Dedifferentiated amniotic fluid mesenchymal stem cell (primary cell): ENCODE data around the gene LTBR.

Experiments used
- DNase-seq: peaks from one replicate; pipeline ENCODE4 v3.0.0-alpha.2; 2016; ENCODE audit errors: extremely low spot score

The LTBR gene

GRCh38 chr12:6382982-6383381 is 980 bp upstream of the LTBR start:
- no peak for DNase-seq

DNA sequence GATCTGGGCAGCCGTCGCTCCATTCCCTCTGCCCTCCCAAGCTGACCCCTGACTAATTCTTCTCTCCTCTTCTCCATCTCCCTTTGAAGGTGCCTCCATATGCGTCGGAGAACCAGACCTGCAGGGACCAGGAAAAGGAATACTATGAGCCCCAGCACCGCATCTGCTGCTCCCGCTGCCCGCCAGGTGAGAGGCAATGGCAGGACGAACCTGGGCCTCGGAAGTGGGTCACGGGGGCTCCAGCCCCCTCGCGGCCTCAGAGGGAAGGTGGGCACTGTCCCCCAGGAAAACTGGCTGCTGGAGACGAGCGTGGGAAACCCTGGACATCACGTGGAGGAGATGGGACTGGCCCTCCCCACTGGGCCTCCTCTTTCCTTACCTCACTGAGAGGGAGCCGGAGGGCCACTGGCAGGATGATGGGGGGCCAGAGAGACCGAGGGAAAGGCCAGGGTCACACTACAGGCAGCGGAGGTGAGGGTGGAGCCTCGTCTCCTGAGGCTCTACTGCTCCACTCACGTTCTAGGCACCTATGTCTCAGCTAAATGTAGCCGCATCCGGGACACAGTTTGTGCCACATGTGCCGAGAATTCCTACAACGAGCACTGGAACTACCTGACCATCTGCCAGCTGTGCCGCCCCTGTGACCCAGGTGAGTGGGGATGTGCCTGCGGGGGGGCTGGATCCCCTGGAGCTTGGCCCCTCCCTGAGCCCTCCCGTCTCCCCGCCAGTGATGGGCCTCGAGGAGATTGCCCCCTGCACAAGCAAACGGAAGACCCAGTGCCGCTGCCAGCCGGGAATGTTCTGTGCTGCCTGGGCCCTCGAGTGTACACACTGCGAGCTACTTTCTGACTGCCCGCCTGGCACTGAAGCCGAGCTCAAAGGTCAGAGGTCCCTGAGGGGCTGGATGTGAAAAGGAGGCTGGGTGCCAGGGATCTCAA is 806 bp downstream of the LTBR start:
- no peak for DNase-seq

DNA sequence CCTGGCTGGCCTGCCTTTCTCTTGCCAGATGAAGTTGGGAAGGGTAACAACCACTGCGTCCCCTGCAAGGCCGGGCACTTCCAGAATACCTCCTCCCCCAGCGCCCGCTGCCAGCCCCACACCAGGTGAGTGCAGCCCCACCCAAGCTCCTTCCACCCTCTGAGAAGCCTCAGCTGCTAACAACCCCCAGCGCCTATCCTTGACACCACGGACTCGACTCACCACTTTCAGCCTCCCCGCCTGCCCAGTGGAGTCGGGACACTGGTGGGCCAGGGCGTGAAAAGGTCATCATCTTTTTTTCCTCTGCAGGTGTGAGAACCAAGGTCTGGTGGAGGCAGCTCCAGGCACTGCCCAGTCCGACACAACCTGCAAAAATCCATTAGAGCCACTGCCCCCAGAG is 2.1 kb downstream of the LTBR start:
- DNase-seq = no peak

DNA sequence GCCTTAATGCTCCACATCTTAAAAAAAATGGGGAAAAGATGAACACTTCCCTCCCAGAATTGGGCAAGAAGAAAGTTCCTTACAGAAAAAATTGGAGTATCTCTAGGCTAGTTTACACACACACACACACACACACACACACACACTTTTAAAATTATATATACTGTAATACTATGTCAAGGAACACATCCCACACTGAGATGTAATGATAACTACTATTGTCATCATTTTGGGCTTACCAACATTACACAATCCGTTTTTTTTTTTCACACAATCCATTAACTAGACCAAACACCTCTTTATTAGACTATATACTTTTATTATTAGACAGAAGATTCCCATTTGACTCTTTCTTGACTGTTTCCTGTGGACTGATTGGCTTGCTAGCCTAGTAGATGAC is 2.5 kb downstream of the LTBR start:
- no peak for DNase-seq

GRCh38 chr12:6387541-6387940 is 3.6 kb downstream of the LTBR start:
- no peak for DNase-seq

DNA sequence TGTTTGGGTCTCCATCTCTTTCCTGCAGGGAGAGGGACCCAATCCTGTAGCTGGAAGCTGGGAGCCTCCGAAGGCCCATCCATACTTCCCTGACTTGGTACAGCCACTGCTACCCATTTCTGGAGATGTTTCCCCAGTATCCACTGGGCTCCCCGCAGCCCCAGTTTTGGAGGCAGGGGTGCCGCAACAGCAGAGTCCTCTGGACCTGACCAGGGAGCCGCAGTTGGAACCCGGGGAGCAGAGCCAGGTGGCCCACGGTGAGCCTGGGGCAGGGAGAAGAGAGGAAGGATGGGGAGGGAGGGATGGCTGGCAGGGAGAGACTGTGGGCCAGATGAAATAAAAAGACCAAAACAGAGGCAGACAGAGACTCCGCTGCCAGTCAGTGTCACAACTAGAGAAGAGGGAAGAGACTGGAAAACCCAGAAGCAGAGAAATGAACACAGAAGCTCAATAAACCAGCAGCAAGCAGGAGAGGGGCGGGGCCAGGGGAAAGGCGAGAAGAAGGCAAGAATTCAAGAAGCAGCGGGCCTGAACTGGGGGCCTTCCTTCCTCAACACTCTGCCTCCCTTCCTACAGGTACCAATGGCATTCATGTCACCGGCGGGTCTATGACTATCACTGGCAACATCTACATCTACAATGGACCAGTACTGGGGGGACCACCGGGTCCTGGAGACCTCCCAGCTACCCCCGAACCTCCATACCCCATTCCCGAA is 6.3 kb downstream of the LTBR start:
- no peak for DNase-seq

- DNase-seq = no peak
These were observed 7.1 kb downstream of the LTBR start for GRCh38 chr12:6391013-6391412.

GRCh38 chr12:6392504-6392903 is 8.5 kb downstream of the LTBR start:
- DNase-seq = no peak

GRCh38 chr12:6393109-6393508 is 9.1 kb downstream of the LTBR start:
- no peak for DNase-seq

DNA sequence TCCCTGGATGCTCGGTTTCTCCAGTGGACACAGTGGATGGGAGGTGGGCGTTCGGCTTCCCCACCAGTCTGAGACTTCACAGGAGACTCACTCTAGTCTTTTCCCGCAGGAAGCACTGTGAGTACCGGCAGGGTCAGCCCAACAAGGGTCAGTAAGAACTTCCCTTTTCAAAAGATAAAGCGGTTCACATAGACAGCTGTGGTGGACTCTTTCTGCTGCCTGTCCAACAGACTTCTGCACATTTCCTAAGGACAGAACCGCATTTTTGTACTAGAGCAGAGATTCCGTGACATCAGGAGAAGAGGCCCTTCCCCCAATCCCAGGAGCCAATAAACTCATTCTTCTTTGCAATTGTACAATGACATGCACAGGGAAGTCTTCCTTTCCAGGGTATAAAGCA is 10.4 kb downstream of the LTBR start:
- no peak for DNase-seq

- DNase-seq = no peak
These were observed 12.1 kb downstream of the LTBR start for GRCh38 chr12:6396031-6396430.

GRCh38 chr12:6399884-6400644 is 16.1 kb downstream of the LTBR start:
- no peak for DNase-seq

DNA sequence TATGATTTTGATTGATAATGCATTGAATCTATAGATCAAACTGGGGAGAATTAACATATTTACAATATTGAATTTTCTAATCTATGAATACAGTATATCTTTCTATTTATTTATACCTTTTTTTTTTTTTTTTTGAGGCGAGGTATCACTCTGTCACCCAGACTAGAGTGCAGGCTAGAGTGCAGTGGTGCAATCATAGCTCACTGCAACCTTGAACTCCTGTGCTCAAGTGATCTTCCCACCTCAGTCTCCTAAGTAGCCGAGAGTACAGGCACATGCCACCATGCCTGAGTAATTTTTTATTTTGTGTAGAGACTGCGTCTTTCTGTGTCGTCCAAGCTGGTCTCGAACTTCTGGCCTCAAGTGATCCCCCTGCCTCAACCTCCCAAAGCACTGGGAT is 20.4 kb downstream of the LTBR start:
- DNase-seq = no peak

GRCh38 chr12:6405963-6406362 is 22.0 kb downstream of the LTBR start:
- no peak for DNase-seq

DNA sequence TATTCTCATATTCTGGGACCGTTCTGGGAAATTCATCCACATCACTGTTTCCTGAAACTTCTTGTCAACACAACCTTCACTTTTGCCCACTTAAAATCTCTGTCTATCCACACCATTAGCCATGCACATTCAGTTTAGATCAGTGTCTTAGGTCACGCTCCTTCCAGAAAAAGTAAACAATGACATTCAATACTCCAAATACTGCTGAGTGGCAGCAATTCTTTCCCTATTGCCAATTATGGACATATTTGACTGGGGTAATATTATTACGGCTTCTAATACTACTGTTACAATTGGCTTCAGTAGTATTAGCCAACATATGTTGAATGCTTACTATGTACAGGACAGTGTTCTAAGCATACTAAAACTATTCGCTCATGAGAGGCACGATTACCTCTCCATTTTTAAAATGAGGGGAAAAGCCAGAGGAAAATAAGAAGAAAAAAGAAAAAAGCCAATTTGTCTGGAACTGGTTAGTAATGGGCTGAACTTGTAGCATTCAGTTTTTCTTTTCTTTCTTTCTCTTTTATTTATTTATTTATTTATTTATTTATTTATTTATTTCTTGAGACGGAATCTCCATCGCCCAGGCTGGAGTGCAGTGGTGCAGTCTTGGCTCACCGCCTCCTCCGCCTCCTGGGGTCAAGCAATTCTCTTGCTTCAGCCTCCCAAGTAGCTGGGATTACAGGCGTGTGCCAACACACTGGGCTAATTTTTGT is 23.4 kb downstream of the LTBR start:
- DNase-seq = no peak

DNA sequence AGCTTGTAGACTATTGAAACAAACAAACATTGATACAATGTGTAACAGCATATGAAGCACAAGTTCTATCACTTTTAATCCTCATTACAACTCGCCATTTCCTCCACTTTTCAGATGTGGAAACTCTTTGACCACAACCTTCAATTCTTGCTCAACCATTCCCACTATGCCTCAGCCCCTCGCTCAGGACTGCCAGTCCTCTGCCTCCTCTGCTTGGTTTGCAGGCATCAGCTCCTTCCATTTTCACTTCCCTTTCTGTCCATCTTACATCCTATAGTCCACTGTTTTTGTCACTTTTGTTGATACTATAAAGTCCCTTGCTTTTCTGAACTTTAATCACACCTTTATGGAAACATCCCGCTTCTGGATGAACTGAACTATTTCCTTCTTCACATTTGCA is 32.6 kb downstream of the LTBR start:
- no peak for DNase-seq

GRCh38 chr12:6418796-6419195 is 34.8 kb downstream of the LTBR start:
- DNase-seq = no peak

GRCh38 chr12:6420364-6420763 is 36.4 kb downstream of the LTBR start:
- DNase-seq = no peak

DNA sequence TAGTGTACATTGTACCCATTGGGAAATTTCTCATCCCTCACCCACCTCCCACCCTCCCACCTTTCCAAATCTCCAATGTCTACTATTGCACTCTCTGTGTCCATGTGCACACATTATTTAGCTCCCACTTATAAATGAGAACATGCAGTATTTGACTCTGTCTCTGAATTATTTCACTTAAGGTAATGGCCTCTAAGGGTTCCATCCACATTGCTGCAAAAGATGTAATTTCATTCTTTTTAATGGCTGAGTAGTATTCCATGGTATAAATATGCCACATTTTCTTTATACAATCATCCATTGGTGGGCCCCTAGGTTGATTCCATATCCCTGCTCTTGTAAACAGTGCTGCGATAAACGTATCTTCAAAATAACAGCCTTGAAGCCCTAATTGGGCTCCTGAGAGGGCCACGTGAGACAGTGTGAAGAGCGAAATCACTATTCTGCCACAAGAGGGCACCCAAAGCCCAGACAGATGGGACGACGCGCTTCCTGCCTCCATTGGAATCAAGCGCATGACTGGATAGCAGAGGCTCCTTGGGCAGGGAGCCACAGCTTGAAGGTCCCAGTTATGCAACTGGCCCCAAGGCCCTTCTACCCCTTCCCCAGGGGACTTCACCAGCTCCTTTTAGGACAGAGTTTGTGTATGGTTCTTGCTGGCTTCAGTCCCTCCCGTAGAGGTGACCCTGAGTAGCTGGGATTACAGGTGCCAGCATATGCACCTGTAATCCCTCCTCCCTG is 39.5 kb downstream of the LTBR start:
- peak; percentile 94 for DNase-seq

DNA sequence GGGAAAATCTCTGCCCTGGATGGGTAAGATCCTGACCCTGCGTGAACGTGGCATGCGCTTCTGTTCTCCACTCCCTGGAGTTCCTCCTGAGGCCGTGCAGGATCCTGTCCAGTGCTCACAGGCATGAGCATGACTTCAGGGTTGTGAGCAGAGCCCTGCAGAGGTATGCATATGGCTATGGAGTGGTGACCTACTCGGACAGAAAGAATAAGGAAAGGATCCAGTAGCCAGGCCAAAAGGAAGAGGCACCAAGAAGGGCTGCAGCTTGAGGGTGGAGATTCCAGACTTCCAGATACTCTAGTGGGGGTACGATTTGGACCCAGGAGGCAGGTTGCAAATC is 40.0 kb downstream of the LTBR start:
- no peak for DNase-seq

DNA sequence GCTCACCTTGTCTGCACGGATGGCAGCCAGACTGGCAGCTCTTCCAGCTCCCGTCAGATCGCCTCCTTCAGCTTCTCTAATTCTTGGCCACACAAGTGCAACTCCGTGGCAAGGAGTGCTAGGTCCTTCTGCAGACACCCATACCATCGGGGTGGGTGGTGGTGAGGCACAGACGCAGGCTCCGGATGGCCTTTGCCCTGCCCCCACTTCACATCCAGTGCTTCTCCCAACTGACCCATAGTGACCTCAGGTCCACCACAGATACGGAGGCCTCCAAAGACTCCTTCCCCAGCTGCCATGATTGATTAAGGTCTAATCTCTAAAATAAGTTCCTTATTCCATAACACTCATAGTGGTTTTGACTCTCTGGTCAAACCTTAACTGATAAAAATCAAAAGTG is 40.9 kb downstream of the LTBR start:
- no peak for DNase-seq
